BJ (cell line): ENCODE measurements around the gene DENND4C. TPM values are rescaled to one million over a fixed set of nuclear protein-coding genes. Genes with fewer than 3 reads are reported as not detected.

ENCODE experiments used
- CTCF ChIA-PET: fragments of 350-600 bp; formaldehyde crosslinking; extraction: SDS; loops from one replicate; lab custom pipeline; 2021; ENCODE audit warnings: antibody characterized with exemption, inconsistent platforms; lab: Yijun Ruan, JAX
- POLR2A ChIA-PET: fragments of 300-600 bp; sonication (Branson Sonifier 250); formaldehyde crosslinking; extraction: SDS; loops from one replicate; lab custom pipeline; 2021; ENCODE audit warnings: antibody characterized with exemption; lab: Charles Lee
- DNase-seq: peaks from one replicate; pipeline ENCODE4 v3.0.0-alpha.2; 2011; ENCODE audit warnings: low read depth
- H3K27me3 ChIP-seq: 2 replicates; pipeline ENCODE4 v1.6.0; 2011; ENCODE audit warnings: low read length; ENCODE audit not compliant: control insufficient read depth, insufficient read depth
- H3K36me3 ChIP-seq: 2 replicates; pipeline ENCODE4 v1.5.1; 2011; ENCODE audit warnings: low read length; ENCODE audit not compliant: control insufficient read depth, insufficient read depth
- H3K4me3 ChIP-seq: 2 replicates; pipeline ENCODE4 v1.5.1; 2011; ENCODE audit warnings: low read depth, mild to moderate bottlenecking, control low read depth, low read length
- polyA plus RNA-seq: library from polyadenylated mRNA; depleted of rRNA; stranded (reverse); fragments of >200 nt; gene quantifications from 2 replicates; pipeline ENCODE4 v1.2.3, GENCODE V29; 2011
- TF ChIP-seq, protein P1 (sequence below): IDR thresholded peaks from 2 replicates; pipeline ENCODE4 v1.5.1; 2011; ENCODE audit warnings: low read depth, mild to moderate bottlenecking, control low read depth, inconsistent platforms, low read length, moderate library complexity; ENCODE audit not compliant: insufficient read depth

Gene DENND4C
- polyA plus RNA-seq, 1 experiment, result 12.2 TPM

DNA sequence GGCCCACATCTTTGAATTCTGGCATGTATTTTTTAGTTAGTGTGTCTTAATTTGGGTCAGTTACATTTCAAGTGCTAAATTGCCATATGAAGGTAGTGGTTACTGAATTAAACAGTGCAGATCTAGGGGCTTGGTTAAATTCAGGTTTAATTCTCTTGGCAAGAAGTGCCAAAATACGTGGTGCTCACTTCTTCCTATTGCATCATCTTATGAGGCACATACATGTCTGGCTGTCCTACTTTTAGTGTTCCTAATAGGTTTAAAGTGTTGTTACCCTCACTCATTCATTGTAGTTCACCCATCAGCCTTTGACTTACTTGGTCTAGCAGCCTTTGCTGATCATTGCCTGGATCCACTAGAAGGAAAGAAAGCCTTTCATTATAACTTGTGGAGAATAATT is 90.0 kb downstream of the DENND4C start:
- CTCF ChIA-PET, result no interaction called here
- no peak for DNase-seq
- Histone ChIP-seq H3K27me3 (no peaks in the 10 kb centered on the region), H3K36me3 (no peaks in the 10 kb centered on the region), H3K4me3 (no peak overlapping the region)
- POLR2A ChIA-PET, result no interaction called here
- TF ChIP-seq, protein P1, sequence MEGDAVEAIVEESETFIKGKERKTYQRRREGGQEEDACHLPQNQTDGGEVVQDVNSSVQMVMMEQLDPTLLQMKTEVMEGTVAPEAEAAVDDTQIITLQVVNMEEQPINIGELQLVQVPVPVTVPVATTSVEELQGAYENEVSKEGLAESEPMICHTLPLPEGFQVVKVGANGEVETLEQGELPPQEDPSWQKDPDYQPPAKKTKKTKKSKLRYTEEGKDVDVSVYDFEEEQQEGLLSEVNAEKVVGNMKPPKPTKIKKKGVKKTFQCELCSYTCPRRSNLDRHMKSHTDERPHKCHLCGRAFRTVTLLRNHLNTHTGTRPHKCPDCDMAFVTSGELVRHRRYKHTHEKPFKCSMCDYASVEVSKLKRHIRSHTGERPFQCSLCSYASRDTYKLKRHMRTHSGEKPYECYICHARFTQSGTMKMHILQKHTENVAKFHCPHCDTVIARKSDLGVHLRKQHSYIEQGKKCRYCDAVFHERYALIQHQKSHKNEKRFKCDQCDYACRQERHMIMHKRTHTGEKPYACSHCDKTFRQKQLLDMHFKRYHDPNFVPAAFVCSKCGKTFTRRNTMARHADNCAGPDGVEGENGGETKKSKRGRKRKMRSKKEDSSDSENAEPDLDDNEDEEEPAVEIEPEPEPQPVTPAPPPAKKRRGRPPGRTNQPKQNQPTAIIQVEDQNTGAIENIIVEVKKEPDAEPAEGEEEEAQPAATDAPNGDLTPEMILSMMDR, result no peak

DNA sequence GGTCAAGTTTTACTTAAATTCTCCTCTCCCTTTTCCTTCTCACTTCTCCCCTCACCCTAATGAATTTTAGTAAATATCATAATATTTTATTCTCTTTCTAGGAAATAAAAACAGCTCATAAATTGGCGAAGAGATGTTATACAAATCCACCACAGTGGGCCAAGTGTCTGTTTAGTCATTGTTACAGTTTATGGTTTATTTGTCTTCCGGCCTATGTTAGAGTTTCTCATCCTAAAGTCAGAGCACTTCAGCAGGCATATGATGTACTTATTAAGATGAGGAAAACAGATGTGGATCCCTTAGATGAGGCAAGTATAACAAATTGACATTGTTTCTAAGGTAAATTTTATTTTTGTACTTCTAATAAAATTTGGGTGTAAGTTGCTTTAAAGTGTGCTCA is 101.4 kb downstream of the DENND4C start:
- POLR2A ChIA-PET, result no interaction called here
- TF ChIP-seq, protein P1, result no peak
- Histone ChIP-seq H3K36me3 (peaks cover 2% of the 10 kb centered on the region; the same call in 1 of the 2 replicates), H3K27me3 (no peaks in the 10 kb centered on the region), H3K4me3 (no peak overlapping the region)
- DNase-seq, result no peak
- CTCF ChIA-PET, result no interaction called here

DNA sequence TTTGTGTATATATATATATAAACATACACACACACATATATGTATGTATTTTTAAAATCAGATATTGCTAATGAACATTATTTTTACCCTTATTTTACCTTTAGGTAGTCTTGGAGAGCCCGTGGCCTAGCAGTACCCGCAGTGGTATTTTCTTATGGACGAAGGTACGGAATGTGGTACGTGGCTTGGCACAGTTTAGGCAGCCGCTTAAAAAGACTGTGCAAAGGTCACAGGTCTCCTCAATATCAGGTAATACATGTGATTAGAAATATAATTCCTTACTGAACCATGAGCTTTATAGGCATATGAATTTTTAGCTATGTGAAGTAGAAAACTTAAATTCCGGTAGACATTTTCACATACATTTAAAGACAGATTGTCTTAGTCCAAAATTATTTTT is 105.7 kb downstream of the DENND4C start:
- POLR2A ChIA-PET, result no interaction called here
- DNase-seq, result no peak
- peaks cover 2% of the 10 kb centered on the region; the same call in 1 of the 2 replicates for H3K36me3 ChIP-seq
- TF ChIP-seq, protein P1, result no peak
- CTCF ChIA-PET, result interaction anchor here (0.7 kb wide), 1 partner anchor 109 kb away, joined by 3 read pairs; no protein-coding TSS in a partner anchor
- no peak overlapping the region for H3K4me3 ChIP-seq
- no peaks in the 10 kb centered on the region for H3K27me3 ChIP-seq

DNA sequence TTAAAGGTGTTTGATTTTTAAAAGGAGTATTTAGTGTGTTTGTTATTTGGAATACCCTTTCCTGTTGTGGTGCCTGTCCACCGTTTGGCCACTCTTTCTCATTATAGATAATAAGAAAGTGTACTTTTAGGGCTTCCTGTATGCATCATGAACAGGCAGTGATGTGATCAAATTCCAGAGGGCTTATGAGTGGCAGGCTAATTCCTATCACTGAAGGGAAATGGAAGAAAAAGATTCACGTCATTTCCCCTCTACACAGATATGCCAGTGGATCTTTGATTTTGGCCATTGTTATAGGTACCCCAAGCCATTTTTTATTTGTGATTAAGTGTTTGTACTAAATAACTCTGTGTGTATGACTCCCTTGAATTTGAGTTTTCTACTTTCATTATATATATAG is 112.5 kb downstream of the DENND4C start:
- ChIA-PET POLR2A (no interaction called here), CTCF (no interaction called here)
- Histone ChIP-seq H3K4me3 (no peak overlapping the region), H3K27me3 (no peaks in the 10 kb centered on the region), H3K36me3 (peaks cover 8% of the 10 kb centered on the region)
- TF ChIP-seq, protein P1, result no peak
- DNase-seq, result no peak

DNA sequence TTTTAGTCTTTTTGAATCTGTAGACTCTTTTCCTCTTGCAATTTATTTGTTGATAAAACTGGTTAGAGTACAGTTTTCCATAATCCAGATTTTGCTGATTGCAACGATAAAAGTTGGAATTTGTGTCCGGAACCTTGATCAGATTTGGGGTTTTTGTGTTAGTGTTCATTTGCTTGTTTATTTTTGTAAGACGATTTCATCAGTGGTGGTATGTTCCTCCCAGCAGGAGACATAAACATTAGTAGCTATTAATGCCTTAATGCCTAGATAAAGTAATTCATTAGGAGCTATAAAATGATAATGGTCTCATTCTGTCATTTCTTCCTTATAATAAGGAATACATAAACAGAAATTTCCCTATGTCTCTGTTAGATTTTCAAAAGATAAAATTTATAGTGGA is 128.2 kb downstream of the DENND4C start:
- POLR2A ChIA-PET, result no interaction called here
- Histone ChIP-seq H3K4me3 (no peak overlapping the region), H3K27me3 (no peaks in the 10 kb centered on the region), H3K36me3 (no peaks in the 10 kb centered on the region; the same call in 1 of the 2 replicates)
- no peak for DNase-seq
- CTCF ChIA-PET, result interaction anchor here (0.8 kb wide), 1 partner anchor 12 kb away, joined by 3 read pairs; no protein-coding TSS in a partner anchor
- TF ChIP-seq, protein P1, result no peak
